Activated CD4-positive, CD25-positive, alpha-beta regulatory T cell treated with anti-CD3 and anti-CD28 coated beads, Interleukin-2, amount 50 U/mL, for 24 hours (primary cell): ENCODE measurements around the gene VAV2.
"Not testable (repeated sequence)": the region's sequence is repeated elsewhere in the genome, so short reads cannot be mapped to it uniquely, and the experiment has no call there.

Experiments used
- ATAC-seq, 2 donors: fragments of 150-1000 bp; cut with Tn5 transposase; one replicate each; pipeline ENCODE4 v1.10.0; 2021; ENCODE audit warnings: mild to moderate bottlenecking in 1 of 2, moderate library complexity in 1 of 2

VAV2 gene

GRCh38 chr9:133995012-133995896 lies 3.1 kb upstream of the VAV2 start:
- ATAC-seq, result no peak

- ATAC-seq, result peak; percentile 35 to 53
Observed at GRCh38 chr9:133994353-133995011, 2.4 kb upstream of the VAV2 start.

- no peak for ATAC-seq
Observed at GRCh38 chr9:133993635-133994253, 1.6 kb upstream of the VAV2 start.

- peak; percentile 76 to 78 for ATAC-seq
Observed at GRCh38 chr9:133992780-133993634, 883 bp upstream of the VAV2 start.

GRCh38 chr9:133991214-133991921 lies 756 bp downstream of the VAV2 start:
- no peak for ATAC-seq

GRCh38 chr9:133990366-133991213 lies 1.5 kb downstream of the VAV2 start:
- ATAC-seq, result no peak

- no peak for ATAC-seq
Observed at GRCh38 chr9:133989625-133990365, 2.3 kb downstream of the VAV2 start.

- ATAC-seq, result not testable (repeated sequence)
Observed at GRCh38 chr9:133988771-133989170, 3.4 kb downstream of the VAV2 start.

- ATAC-seq, result no peak
Observed at GRCh38 chr9:133987946-133988665, 4.0 kb downstream of the VAV2 start.

GRCh38 chr9:133987446-133987788 lies 4.7 kb downstream of the VAV2 start:
- no peak for ATAC-seq

- ATAC-seq, result no peak
Observed at GRCh38 chr9:133986774-133987445, 5.2 kb downstream of the VAV2 start.

- no peak for ATAC-seq
Observed at GRCh38 chr9:133986061-133986460, 6.1 kb downstream of the VAV2 start.

- ATAC-seq, result no peak
Observed at GRCh38 chr9:133982971-133983720, 9.0 kb downstream of the VAV2 start.

- ATAC-seq, result no peak
Observed at GRCh38 chr9:133981958-133982681, 10.0 kb downstream of the VAV2 start.

- no peak for ATAC-seq
Observed at GRCh38 chr9:133981589-133981957, 10.6 kb downstream of the VAV2 start.

GRCh38 chr9:133980864-133981588 lies 11.1 kb downstream of the VAV2 start:
- ATAC-seq, result no peak
